Hematopoietic multipotent progenitor cell (in vitro differentiated cells): ENCODE data around the gene SPNS3. TPM values are rescaled to one million over a fixed set of nuclear protein-coding genes. Genes with fewer than 3 reads are reported as not detected.
A peak's percentile ranks its signal among the peaks of the same experiment; 100 is the strongest.

Source experiments
- DNase-seq, 3 donors: peaks; one replicate each; pipeline ENCODE4 v3.0.0-alpha.2; 2011 to 2015; ENCODE audit warnings: low read depth in 2 of 3, low spot score in 2 of 3
- total RNA-seq: library from RNA; depleted of rRNA; stranded (reverse); fragments of >200 nt; gene quantifications from one replicate; pipeline ENCODE4 v1.2.3, GENCODE V29; 2012

The SPNS3 gene
- total RNA-seq, 1 donor = 65.4 TPM

- no peak for DNase-seq
Measured at GRCh38 chr17:4426499-4427208, 7.1 kb upstream of the SPNS3 start.

GRCh38 chr17:4427505-4427904, 6.2 kb upstream of the SPNS3 start:
- DNase-seq = peak in 1 of 3 donors; percentile 25

DNA sequence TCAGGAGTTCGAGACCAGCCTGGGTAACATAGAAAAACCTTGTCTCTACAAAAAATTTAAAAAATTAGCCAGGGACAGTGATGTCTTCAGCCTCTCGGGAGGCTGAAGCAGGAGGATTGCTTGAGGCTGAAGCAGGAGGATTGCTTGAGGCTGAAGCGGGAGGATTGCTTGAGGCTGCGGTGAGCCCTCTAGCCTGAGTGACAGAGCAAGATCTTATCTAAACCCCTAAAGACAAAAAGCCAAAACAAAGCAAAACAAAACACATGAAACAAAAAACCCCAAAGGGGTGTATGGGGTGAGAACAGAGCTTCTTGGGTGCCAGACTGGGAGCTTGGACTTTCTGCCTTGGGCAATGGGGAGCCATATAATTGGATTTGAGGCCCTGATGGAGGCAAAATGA, 2.6 kb downstream of the SPNS3 start:
- peak in 2 of 3 donors; percentile 33 to 69 for DNase-seq

- DNase-seq = peak in 2 of 3 donors; percentile 56 to 76
Measured at GRCh38 chr17:4436846-4437245, 3.1 kb downstream of the SPNS3 start.

DNA sequence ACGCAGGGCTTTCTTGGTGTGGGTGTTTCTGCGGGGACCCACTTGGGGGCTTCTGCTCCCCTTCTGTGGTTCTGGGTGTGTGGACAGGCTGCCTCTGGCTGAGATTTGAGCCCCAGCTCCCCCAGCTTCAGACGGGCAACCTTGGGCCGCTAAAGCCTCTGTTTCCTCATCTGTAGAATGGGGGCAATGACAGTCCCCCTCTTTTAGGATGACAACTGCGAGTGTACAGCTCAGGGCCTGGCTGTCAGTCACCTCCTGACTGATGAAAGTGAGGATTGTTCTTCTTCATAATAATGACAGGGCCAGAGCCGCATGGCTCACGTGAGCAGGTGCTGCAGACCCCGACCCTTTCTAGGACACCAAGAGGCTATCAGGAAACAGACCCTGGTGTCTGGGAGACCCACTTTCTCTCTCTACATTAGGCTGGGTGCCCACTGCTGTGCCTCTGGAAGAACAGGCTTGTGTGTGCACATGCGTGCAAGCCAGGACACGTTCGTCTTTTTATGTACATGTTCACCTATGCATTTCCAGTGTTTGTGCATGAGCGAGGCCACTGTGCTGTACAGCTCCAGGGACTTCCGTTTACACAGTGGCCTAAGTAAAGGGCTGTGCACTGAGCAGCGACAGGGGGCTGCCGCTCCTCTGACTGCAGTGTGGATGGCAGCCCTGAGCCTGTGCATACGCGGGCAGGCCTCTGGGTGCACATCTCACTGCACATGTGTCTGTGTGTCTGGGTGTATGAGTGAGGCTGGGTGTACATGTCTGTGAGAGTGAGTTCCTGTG, 4.6 kb downstream of the SPNS3 start:
- DNase-seq = no peak

GRCh38 chr17:4440021-4440420, 6.3 kb downstream of the SPNS3 start:
- no peak for DNase-seq

DNA sequence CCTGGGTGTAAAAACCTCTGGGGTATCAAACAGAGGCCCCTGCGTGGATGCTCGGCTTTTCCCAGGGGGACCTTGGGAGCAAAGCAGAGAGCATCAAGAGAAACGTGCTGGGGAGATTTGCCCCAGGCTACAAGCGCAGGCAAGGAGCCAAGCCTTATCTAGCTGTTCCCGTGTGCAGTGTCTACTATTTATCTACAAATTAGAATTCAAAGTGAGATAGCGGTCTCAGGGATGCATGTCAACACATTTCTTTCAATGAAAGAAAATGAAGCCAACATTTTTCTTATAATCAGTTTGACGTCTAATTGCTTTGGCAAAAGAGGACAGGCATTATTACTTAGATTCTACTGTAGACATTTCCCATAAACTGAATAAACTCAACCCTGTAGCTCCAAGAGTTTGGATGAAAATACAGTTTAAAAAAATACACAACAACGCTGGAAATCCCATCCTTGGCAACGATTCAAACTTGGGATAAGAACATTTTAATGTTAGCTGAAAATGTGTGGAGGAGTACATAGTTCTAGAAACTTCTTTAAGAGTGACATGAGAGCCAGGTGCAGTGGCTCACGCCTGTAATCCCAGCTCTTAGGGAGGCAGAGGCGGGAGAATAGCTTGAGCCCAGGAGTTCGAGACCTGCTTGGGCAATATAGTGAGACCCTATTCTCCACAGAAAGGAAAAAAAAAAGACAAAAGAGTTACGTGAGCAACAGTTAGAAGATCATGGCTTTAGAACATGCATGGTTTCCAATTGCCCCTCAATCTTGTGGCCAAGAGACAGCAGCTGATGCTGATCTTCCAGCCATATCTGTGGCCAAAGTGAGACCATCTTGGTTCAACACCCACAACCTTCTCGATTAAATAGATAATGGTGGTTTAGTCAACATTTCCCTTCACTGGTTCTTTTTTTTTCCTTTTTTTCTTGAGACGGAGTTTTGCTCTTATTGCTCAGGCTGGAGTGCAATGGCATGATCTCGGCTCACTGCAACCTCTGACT, 7.2 kb downstream of the SPNS3 start:
- DNase-seq = no peak

GRCh38 chr17:4442582-4442981, 8.8 kb downstream of the SPNS3 start:
- DNase-seq = no peak

- no peak for DNase-seq
Measured at GRCh38 chr17:4443476-4443875, 9.7 kb downstream of the SPNS3 start.

DNA sequence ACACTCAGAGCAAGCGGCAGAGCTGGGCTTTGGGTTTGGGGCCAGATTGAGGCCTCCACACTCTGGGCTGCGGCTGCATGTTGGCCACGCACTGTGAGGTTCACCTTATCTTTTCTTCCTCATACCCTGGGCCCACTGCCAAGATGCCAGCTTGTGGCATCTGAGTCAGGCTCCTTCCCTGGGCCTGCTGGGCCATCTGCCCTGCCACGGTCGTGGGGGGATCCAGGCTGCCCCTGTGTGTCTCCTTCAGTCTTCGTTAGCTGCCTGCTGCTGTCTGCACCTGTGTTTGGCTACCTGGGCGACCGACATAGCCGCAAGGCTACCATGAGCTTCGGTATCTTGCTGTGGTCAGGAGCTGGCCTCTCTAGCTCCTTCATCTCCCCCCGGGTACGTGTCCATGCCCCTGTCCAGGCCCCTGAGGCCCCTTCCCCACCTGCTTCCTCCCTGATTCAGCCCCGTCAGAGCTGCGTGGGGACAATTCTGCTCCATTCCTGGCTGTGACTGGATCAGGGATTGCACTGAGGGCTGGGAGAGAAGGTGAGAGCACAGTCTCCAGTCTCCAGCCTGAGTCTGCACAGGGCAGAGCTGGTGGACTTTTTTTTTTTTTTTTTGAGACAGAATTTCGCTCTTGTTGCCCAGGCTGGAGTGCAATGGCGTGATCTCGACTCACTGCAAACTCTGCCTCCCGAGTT, 11.2 kb downstream of the SPNS3 start:
- DNase-seq = peak in 2 of 3 donors; percentile 97 to 99

DNA sequence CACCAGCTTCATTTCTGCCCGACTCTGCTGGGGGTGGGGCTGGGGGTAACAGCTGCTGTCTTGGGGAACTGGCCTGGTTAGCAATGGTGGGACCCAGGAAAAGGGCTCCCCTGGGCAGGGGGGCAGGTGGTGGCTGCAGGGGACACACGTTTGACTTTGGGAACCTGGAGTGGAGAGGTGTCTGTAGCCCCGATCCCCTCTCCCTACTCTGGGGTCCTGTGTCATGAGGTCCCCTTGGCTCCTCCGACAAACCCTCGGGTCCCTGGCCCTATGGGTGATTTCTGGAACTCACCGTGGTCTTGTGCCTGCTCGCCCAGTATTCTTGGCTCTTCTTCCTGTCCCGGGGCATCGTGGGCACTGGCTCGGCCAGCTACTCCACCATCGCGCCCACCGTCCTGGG, 12.0 kb downstream of the SPNS3 start:
- DNase-seq = no peak

DNA sequence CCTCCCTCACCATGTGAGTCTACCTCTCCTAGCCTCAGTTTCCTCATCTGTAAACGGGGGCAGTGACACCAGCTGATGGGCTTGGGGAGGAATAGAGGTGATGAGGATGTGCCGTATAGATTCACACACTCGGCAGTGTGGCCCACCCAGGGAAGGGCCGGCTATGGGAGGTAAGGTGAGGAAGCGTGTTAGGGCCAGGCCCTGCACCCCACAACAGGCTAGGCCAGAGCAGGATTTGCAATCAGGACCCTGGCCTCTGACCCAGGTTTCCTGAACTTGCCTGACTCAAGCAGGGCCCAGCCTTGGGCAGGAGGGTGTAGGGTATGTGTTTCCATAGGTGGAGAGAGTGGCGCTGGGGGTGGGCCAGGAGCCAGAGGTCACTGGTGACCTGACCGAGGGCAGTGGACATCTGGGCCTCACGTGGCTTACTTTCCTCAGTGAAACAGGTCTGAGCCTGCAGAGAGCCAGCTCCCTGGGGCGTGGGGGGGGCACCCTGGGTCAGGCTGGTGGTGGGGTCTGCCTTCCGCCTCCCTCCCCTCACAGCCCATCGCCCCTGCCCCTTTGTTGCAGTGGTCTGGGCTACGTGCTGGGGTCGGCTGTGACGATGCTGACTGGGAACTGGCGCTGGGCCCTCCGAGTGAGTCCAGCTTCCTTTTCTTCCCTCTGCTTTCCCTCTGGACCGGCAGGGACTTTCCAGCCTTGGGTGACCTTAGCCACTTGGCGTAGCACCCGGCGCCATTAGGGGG, 12.8 kb downstream of the SPNS3 start:
- no peak for DNase-seq

DNA sequence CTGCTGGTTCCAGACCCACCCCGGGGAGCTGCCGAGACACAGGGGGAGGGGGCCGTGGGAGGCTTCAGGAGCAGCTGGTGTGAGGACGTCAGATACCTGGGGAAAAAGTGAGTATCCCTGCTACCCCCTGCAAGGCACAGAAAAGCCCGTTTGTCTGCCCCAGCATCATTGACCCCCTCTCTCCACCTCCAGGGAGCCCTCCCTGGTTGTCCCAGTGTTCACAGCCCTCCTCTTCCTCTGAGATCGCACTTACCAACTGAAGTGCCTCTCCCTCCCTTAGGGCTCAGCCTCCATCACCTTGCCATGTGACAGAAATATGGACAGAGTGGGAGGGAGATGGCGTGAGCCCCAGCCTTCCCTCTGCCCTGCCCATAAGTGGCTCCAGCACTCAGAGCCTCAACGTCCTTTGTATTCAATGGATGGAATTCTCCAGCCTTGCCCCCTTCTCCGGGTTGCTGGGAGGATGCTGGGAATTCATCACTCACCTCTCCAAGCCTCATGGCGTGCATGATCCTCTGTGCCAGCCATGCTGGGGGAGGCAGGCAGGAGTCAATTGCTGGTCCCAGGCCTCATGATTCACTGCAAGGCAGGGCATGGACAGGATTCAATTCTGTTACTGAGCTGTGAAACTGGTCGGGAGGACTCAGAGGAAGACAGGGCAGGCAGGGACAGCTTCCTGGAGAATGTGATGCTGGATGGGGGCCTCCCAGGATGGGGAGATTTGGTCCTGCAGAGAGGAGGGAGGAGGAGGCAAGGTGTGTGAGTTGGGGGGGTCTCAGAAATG, 14.6 kb downstream of the SPNS3 start:
- DNase-seq = no peak

- no peak for DNase-seq
Measured at GRCh38 chr17:4449736-4450135, 16.0 kb downstream of the SPNS3 start.

DNA sequence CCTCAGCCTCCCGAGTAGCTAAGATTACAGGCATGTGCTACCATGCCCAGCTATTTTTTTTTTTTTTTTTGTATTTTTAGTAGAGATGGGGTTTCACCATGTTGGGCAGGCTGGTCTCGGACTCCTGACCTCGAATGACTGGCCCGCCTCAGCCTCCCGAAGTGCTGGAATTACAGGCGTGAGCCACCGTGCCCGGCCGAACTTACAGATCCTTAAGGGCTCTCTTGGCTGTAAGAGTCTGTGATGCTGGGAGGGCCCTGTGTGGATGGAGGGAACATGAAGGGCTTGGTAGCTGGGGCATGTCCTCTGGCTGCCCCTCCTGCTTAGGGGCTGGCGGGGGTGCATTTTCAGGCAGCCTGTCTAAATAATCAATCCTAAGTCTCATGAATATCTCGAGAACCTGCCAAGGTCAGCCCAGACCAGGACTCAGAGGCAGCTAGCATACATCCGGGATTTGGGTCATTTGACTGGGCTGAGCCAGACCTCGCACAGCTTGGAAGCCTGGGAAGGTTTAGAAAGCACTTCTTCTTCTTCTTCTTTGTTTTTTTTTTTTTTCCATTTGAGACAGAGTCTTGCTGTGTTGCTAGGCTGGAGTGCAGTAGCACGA, 17.1 kb downstream of the SPNS3 start:
- DNase-seq = no peak

GRCh38 chr17:4453812-4454591, 20.3 kb downstream of the SPNS3 start:
- no peak for DNase-seq

GRCh38 chr17:4460661-4461060, 26.9 kb downstream of the SPNS3 start:
- peak in 1 of 3 donors; percentile 40 for DNase-seq
